Activated CD4-positive, alpha-beta T cell treated with anti-CD3 and anti-CD28 coated beads, Interleukin-2, amount 50 U/mL, for 48 hours (primary cell): ENCODE results near the gene TM9SF3.
"Not testable (repeated sequence)": the region's sequence is repeated elsewhere in the genome, so short reads cannot be mapped to it uniquely, and the experiment has no call there.

Experiments used
- DNase-seq, 2 experiments: peaks; one replicate each; pipeline ENCODE4 v3.0.0-alpha.2; 2020

The TM9SF3 gene

GRCh38 chr10:96560966-96561887 lies 25.6 kb downstream of the TM9SF3 start:
- no peak for DNase-seq

- DNase-seq, result no peak
Observed at GRCh38 chr10:96560489-96560888, 26.3 kb downstream of the TM9SF3 start.

GRCh38 chr10:96556003-96556402 lies 30.8 kb downstream of the TM9SF3 start:
- no peak for DNase-seq

- DNase-seq, result no peak
Observed at GRCh38 chr10:96555330-96555729, 31.5 kb downstream of the TM9SF3 start.

- DNase-seq, result no peak
Observed at GRCh38 chr10:96548589-96548988, 38.2 kb downstream of the TM9SF3 start.

- DNase-seq, result not testable (repeated sequence)
Observed at GRCh38 chr10:96545558-96545957, 41.3 kb downstream of the TM9SF3 start.

- no peak for DNase-seq
Observed at GRCh38 chr10:96541921-96542320, 44.9 kb downstream of the TM9SF3 start.

- no peak for DNase-seq
Observed at GRCh38 chr10:96540240-96540639, 46.6 kb downstream of the TM9SF3 start.

- no peak for DNase-seq
Observed at GRCh38 chr10:96538683-96539082, 48.1 kb downstream of the TM9SF3 start.

- no peak for DNase-seq
Observed at GRCh38 chr10:96536129-96536528, 50.7 kb downstream of the TM9SF3 start.

- DNase-seq, result no peak
Observed at GRCh38 chr10:96532523-96532922, 54.3 kb downstream of the TM9SF3 start.

GRCh38 chr10:96529634-96530279 lies 57.1 kb downstream of the TM9SF3 start:
- DNase-seq, result no peak

GRCh38 chr10:96524741-96525140 lies 62.1 kb downstream of the TM9SF3 start:
- no peak for DNase-seq

GRCh38 chr10:96517284-96517683 lies 69.5 kb downstream of the TM9SF3 start:
- no peak for DNase-seq

GRCh38 chr10:96516337-96516736 lies 70.5 kb downstream of the TM9SF3 start:
- no peak for DNase-seq

- peak; percentile 69 to 75 for DNase-seq
Observed at GRCh38 chr10:96513698-96514561, 72.9 kb downstream of the TM9SF3 start, which contains the start of gene TLL2. TSS of gene TLL2 (minus strand) at chr10:96513926. CDS start at chr10:96513685, 241 bp downstream.

GRCh38 chr10:96513305-96513697 lies 73.5 kb downstream of the TM9SF3 start:
- DNase-seq, result peak; percentile 41 to 51

GRCh38 chr10:96512524-96513304 lies 74.1 kb downstream of the TM9SF3 start:
- DNase-seq, result peak in 1 of 2 experiments; percentile 21

GRCh38 chr10:96511044-96511945 lies 75.5 kb downstream of the TM9SF3 start:
- DNase-seq, result peak in 1 of 2 experiments; percentile 46

- DNase-seq, result no peak
Observed at GRCh38 chr10:96509017-96509641, 77.7 kb downstream of the TM9SF3 start.

GRCh38 chr10:96507044-96507443 lies 79.8 kb downstream of the TM9SF3 start:
- no peak for DNase-seq
